Measurements from ENCODE around the gene SIRT2.

The SIRT2 gene

GRCh38 chr19:38849860-38850435, 49.5 kb downstream of the SIRT2 start, which contains the start of gene HNRNPL (continued):
- TF ChIP-seq, protein P1, sequence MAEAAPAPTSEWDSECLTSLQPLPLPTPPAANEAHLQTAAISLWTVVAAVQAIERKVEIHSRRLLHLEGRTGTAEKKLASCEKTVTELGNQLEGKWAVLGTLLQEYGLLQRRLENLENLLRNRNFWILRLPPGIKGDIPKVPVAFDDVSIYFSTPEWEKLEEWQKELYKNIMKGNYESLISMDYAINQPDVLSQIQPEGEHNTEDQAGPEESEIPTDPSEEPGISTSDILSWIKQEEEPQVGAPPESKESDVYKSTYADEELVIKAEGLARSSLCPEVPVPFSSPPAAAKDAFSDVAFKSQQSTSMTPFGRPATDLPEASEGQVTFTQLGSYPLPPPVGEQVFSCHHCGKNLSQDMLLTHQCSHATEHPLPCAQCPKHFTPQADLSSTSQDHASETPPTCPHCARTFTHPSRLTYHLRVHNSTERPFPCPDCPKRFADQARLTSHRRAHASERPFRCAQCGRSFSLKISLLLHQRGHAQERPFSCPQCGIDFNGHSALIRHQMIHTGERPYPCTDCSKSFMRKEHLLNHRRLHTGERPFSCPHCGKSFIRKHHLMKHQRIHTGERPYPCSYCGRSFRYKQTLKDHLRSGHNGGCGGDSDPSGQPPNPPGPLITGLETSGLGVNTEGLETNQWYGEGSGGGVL (tag by site-specific recombination; IDR thresholded peaks at IDR 0.05) = no peak
- TF ChIP-seq KLF16 (tag by site-specific recombination; IDR thresholded peaks at IDR 0.05) = peak; percentile 92
- peak; percentile 72 for TF ChIP-seq ZEB2 (tag by site-specific recombination; IDR thresholded peaks at IDR 0.05)
- peak; percentile 97 for TF ChIP-seq ZNF692 (tag by site-specific recombination; IDR thresholded peaks at IDR 0.05)
- TF ChIP-seq ZBTB21 (tag by site-specific recombination; IDR thresholded peaks at IDR 0.05) = peak; percentile 98
- peak; percentile 96 for TF ChIP-seq YY1 (tag by site-specific recombination; IDR thresholded peaks at IDR 0.05)
- TF ChIP-seq, protein P2, sequence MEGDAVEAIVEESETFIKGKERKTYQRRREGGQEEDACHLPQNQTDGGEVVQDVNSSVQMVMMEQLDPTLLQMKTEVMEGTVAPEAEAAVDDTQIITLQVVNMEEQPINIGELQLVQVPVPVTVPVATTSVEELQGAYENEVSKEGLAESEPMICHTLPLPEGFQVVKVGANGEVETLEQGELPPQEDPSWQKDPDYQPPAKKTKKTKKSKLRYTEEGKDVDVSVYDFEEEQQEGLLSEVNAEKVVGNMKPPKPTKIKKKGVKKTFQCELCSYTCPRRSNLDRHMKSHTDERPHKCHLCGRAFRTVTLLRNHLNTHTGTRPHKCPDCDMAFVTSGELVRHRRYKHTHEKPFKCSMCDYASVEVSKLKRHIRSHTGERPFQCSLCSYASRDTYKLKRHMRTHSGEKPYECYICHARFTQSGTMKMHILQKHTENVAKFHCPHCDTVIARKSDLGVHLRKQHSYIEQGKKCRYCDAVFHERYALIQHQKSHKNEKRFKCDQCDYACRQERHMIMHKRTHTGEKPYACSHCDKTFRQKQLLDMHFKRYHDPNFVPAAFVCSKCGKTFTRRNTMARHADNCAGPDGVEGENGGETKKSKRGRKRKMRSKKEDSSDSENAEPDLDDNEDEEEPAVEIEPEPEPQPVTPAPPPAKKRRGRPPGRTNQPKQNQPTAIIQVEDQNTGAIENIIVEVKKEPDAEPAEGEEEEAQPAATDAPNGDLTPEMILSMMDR (tag by site-specific recombination; IDR thresholded peaks at IDR 0.05) = peak; percentile 100
- peak; percentile 86 for TF ChIP-seq ZXDB (tag by site-specific recombination; IDR thresholded peaks at IDR 0.05)
- peak; percentile 39; the same call in 1 of the 2 replicates for TF ChIP-seq KLF7 (tag by site-specific recombination; IDR thresholded peaks at IDR 0.05; ENCODE audit: borderline replicate concordance)
- no peak for TF ChIP-seq ZBTB17 (tag by site-specific recombination; IDR thresholded peaks at IDR 0.05)
- TF ChIP-seq WT1 (tag by site-specific recombination; IDR thresholded peaks at IDR 0.05) = peak; percentile 78
- TF ChIP-seq YY2 (tag by site-specific recombination; IDR thresholded peaks at IDR 0.05) = peak; percentile 99
- TF ChIP-seq SP7 (tag by site-specific recombination; IDR thresholded peaks at IDR 0.05) = peak; percentile 40; the same call in 1 of the 2 replicates
- no peak for TF ChIP-seq ZNF48 (tag by site-specific recombination; IDR thresholded peaks at IDR 0.05)
- TF ChIP-seq ZNF629 (tag by site-specific recombination; IDR thresholded peaks at IDR 0.05) = peak; percentile 99
- 0 out of 2 replicates have a peak, but pooled peaks have one; percentile 4 for TF ChIP-seq ZBTB44 (tag by site-specific recombination; IDR thresholded peaks at IDR 0.05)
- no peak for TF ChIP-seq ZNF37A (tag by site-specific recombination; IDR thresholded peaks at IDR 0.05)
- peak; percentile 100 for TF ChIP-seq SP3 (tag by site-specific recombination; IDR thresholded peaks at IDR 0.05)
- no peak for TF ChIP-seq REPIN1 (tag by site-specific recombination; IDR thresholded peaks at IDR 0.05; ENCODE audit: low read depth)
- peak; percentile 73 for TF ChIP-seq ZNF335 (tag by site-specific recombination; conservative IDR thresholded peaks at IDR 0.05)
- TF ChIP-seq ZFP69B (tag by site-specific recombination; IDR thresholded peaks at IDR 0.05) = peak; percentile 96
- peak; percentile 96 for TF ChIP-seq ZNF660 (tag by site-specific recombination; IDR thresholded peaks at IDR 0.05)
- TF ChIP-seq SP2 (tag by site-specific recombination; IDR thresholded peaks at IDR 0.05) = peak; percentile 99
- peak; percentile 100 for TF ChIP-seq ZNF580 (tag by site-specific recombination; IDR thresholded peaks at IDR 0.05)
- no peak for TF ChIP-seq ZNF548 (tag by site-specific recombination; IDR thresholded peaks at IDR 0.05)
- TF ChIP-seq ZBTB10 (tag by site-specific recombination; IDR thresholded peaks at IDR 0.05) = no peak
- TF ChIP-seq ZIC2 (tag by site-specific recombination; IDR thresholded peaks at IDR 0.05) = peak; percentile 68; the same call in 1 of the 2 replicates
- peak; percentile 73 for TF ChIP-seq ZBTB7A (tag by site-specific recombination; IDR thresholded peaks at IDR 0.05; ENCODE audit: low read depth)
- 0 out of 2 replicates have a peak, but pooled peaks have one; percentile 1 for TF ChIP-seq ZNF169 (tag by site-specific recombination; IDR thresholded peaks at IDR 0.05)
- peak; percentile 93 for TF ChIP-seq FEZF1 (tag by site-specific recombination; IDR thresholded peaks at IDR 0.05)
- TF ChIP-seq ZNF510 (tag by site-specific recombination; IDR thresholded peaks at IDR 0.05; ENCODE audit: insufficient replicate concordance) = no peak
- TF ChIP-seq ZNF561 (tag by site-specific recombination; IDR thresholded peaks at IDR 0.05; ENCODE audit: borderline replicate concordance) = peak; percentile 100
